Measurements from ENCODE around the gene WFIKKN1. TPM values are rescaled to one million over a fixed set of nuclear protein-coding genes. Genes with fewer than 3 reads are reported as not detected.

Gene WFIKKN1
- total RNA-seq, 1 donor from 2014 or later, result 1.5 TPM

- no peak overlapping the region for H3K4me3 ChIP-seq
- no peak for TF ChIP-seq CTCF (IDR thresholded peaks at IDR 0.05)
- no peaks in the 10 kb centered on the region for H3K27me3 ChIP-seq
- H3K9me3 ChIP-seq, result no peaks in the 10 kb centered on the region
- H3K4me1 ChIP-seq, result peaks cover 3% of the 10 kb centered on the region
- ATAC-seq (no peak), DNase-seq (no peak)
- H3K27ac ChIP-seq, result no peak overlapping the region
- H3K36me3 ChIP-seq, result no peaks in the 10 kb centered on the region
- intact Hi-C loops (cut with DNase I), result no loop called here
Observed at GRCh38 chr16:658679-659571, 28.1 kb downstream of the WFIKKN1 start.

GRCh38 chr16:659618-660017 is 28.8 kb downstream of the WFIKKN1 start:
- no peaks in the 10 kb centered on the region for H3K36me3 ChIP-seq
- intact Hi-C loops (cut with DNase I), result no loop called here
- no peak for TF ChIP-seq CTCF (IDR thresholded peaks at IDR 0.05)
- no peak overlapping the region for H3K27ac ChIP-seq
- H3K4me1 ChIP-seq, result peaks cover 3% of the 10 kb centered on the region
- H3K27me3 ChIP-seq, result no peaks in the 10 kb centered on the region
- no peak overlapping the region for H3K4me3 ChIP-seq
- H3K9me3 ChIP-seq, result no peaks in the 10 kb centered on the region
- DNase-seq, result no peak
- no peak for ATAC-seq

GRCh38 chr16:660132-660458 is 29.3 kb downstream of the WFIKKN1 start:
- ATAC-seq (no peak), DNase-seq (no peak)
- H3K27me3 ChIP-seq, result no peaks in the 10 kb centered on the region
- no peak overlapping the region for H3K4me3 ChIP-seq
- peak overlapping the region; percentile 26 for H3K27ac ChIP-seq
- H3K4me1 ChIP-seq, result peaks cover 3% of the 10 kb centered on the region
- no peaks in the 10 kb centered on the region for H3K36me3 ChIP-seq
- no peaks in the 10 kb centered on the region for H3K9me3 ChIP-seq
- intact Hi-C loops (cut with DNase I), result no loop called here
- TF ChIP-seq CTCF (IDR thresholded peaks at IDR 0.05), result no peak

- Histone ChIP-seq H3K4me3 (no peak overlapping the region), H3K27me3 (no peaks in the 10 kb centered on the region), H3K36me3 (no peaks in the 10 kb centered on the region), H3K4me1 (peaks cover 3% of the 10 kb centered on the region), H3K9me3 (no peaks in the 10 kb centered on the region), H3K27ac (peak overlapping the region; percentile 68)
- intact Hi-C loops (cut with DNase I), result no loop called here
- ATAC-seq, result peak; percentile 91
- peak; percentile 97 for DNase-seq
- peak; percentile 57 for TF ChIP-seq CTCF (IDR thresholded peaks at IDR 0.05)
Observed at GRCh38 chr16:660459-661183, 29.8 kb downstream of the WFIKKN1 start.

GRCh38 chr16:661184-661821 is 30.5 kb downstream of the WFIKKN1 start:
- intact Hi-C loops (cut with DNase I), result no loop called here
- ATAC-seq (no peak), DNase-seq (no peak)
- no peaks in the 10 kb centered on the region for H3K27me3 ChIP-seq
- H3K36me3 ChIP-seq, result no peaks in the 10 kb centered on the region
- H3K27ac ChIP-seq, result peak overlapping the region; percentile 68
- peaks cover 3% of the 10 kb centered on the region for H3K4me1 ChIP-seq
- H3K9me3 ChIP-seq, result no peaks in the 10 kb centered on the region
- no peak for TF ChIP-seq CTCF (IDR thresholded peaks at IDR 0.05)
- no peak overlapping the region for H3K4me3 ChIP-seq
